Ishikawa (cell line): ENCODE results near the gene PLPPR2.

ENCODE experiments used
- CEBPB ChIP-seq: IDR thresholded peaks from 2 replicates; pipeline ENCODE4 v1.6.1; 2012
- CREB1 ChIP-seq: IDR thresholded peaks from 2 replicates; pipeline ENCODE4 v1.6.1; 2012; ENCODE audit warnings: low read depth
- EGR1 ChIP-seq: IDR thresholded peaks from 2 replicates; pipeline ENCODE4 v1.6.1; 2012
- EP300 ChIP-seq: IDR thresholded peaks from 2 replicates; pipeline ENCODE4 v1.6.1; 2012; ENCODE audit warnings: borderline replicate concordance
- FOXM1 ChIP-seq: IDR thresholded peaks from 2 replicates; pipeline ENCODE4 v1.6.1; 2012; ENCODE audit warnings: low read depth, borderline replicate concordance
- NFIC ChIP-seq: IDR thresholded peaks from 2 replicates; pipeline ENCODE4 v1.6.1; 2012
- RAD21 ChIP-seq: IDR thresholded peaks from 2 replicates; pipeline ENCODE4 v1.6.1; 2012; ENCODE audit warnings: low read depth
- TAF1 ChIP-seq: IDR thresholded peaks from 2 replicates; pipeline ENCODE4 v1.6.1; 2012; ENCODE audit warnings: low read depth, mild to moderate bottlenecking
- TCF12 ChIP-seq: IDR thresholded peaks from 2 replicates; pipeline ENCODE4 v1.6.1; 2012; ENCODE audit warnings: low read depth
- TEAD4 ChIP-seq: IDR thresholded peaks from 2 replicates; pipeline ENCODE4 v1.6.1; 2012
- USF1 ChIP-seq: IDR thresholded peaks from 2 replicates; pipeline ENCODE4 v1.6.1; 2012
- YY1 ChIP-seq: IDR thresholded peaks from 2 replicates; pipeline ENCODE4 v1.6.1; 2012; ENCODE audit warnings: low read depth
- ZBTB7A ChIP-seq: IDR thresholded peaks from 2 replicates; pipeline ENCODE4 v1.6.1; 2012; ENCODE audit warnings: low read depth
- TF ChIP-seq, protein P1 (sequence below): IDR thresholded peaks from 2 replicates; pipeline ENCODE4 v1.6.1; 2012; ENCODE audit warnings: low read depth, mild to moderate bottlenecking
- TF ChIP-seq, protein P2 (sequence below): IDR thresholded peaks from 2 replicates; pipeline ENCODE4 v1.6.1; 2012

Gene PLPPR2

DNA sequence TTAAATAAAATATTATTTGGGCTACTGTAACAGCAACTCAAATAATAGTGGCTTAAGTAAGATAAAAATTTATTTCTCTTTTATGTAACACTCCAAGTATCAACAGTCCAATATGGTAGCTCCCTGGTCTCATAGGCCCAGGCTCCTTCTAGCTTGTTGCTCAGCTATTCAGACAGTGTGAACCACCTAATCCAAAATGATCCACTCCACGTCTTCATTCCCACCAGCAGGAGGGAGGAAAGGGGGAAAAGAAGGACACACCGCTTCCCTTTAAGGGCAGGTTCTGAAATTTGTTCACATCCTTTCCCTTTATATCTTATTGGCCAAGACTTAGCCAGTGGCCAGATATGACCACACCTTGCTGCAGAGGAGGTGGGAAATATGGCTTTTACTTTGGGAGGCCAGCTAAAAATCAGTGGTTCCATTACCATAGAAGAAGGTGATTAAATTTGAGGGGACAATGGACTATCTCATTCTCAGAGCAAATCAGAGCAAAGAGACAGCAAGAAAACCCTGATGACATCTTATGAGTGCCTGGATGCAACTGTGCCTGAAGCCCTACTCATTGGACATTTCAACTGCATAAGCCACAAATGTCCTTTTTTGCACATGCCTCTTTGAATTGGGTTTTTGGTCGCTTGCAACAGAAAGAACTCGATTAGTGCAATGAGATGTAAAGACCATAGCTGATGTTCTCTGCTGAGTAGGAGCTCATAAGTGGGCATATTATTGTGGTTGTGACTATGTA, 35.9 kb downstream of the PLPPR2 start:
- TF ChIP-seq TCF12 (no peak), TEAD4 (no peak), EGR1 (no peak), CEBPB (no peak), CREB1 (no peak), USF1 (no peak), YY1 (no peak), EP300 (no peak), TAF1 (no peak), RAD21 (no peak), FOXM1 (no peak), NFIC (no peak), ZBTB7A (no peak)
- TF ChIP-seq, protein P1, sequence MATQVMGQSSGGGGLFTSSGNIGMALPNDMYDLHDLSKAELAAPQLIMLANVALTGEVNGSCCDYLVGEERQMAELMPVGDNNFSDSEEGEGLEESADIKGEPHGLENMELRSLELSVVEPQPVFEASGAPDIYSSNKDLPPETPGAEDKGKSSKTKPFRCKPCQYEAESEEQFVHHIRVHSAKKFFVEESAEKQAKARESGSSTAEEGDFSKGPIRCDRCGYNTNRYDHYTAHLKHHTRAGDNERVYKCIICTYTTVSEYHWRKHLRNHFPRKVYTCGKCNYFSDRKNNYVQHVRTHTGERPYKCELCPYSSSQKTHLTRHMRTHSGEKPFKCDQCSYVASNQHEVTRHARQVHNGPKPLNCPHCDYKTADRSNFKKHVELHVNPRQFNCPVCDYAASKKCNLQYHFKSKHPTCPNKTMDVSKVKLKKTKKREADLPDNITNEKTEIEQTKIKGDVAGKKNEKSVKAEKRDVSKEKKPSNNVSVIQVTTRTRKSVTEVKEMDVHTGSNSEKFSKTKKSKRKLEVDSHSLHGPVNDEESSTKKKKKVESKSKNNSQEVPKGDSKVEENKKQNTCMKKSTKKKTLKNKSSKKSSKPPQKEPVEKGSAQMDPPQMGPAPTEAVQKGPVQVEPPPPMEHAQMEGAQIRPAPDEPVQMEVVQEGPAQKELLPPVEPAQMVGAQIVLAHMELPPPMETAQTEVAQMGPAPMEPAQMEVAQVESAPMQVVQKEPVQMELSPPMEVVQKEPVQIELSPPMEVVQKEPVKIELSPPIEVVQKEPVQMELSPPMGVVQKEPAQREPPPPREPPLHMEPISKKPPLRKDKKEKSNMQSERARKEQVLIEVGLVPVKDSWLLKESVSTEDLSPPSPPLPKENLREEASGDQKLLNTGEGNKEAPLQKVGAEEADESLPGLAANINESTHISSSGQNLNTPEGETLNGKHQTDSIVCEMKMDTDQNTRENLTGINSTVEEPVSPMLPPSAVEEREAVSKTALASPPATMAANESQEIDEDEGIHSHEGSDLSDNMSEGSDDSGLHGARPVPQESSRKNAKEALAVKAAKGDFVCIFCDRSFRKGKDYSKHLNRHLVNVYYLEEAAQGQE = no peak
- TF ChIP-seq, protein P2, sequence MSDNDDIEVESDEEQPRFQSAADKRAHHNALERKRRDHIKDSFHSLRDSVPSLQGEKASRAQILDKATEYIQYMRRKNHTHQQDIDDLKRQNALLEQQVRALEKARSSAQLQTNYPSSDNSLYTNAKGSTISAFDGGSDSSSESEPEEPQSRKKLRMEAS = no peak

- no peak for TF ChIP-seq EP300
Observed at GRCh38 chr19:11397089-11397610, 41.9 kb downstream of the PLPPR2 start.

DNA sequence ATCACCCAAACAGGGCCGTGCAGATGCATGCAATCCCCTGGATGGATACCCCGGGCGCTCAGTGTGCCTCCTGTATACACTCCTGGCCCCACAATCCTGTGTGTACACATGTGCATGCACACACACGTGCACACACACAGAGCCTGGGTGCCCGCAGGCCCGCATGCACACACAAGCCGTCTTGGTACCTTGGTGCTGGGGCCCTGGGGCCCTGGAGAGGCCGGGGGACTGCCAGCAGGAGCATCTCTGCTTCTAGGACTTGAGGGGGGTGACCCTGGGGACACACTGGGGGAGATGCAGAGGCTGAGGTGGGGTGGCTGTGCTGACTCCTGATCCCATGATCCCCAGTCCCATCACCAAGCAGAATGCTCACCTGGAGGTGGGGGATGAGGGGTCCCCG, 44.4 kb downstream of the PLPPR2 start:
- TF ChIP-seq TCF12 = no peak
- no peak for TF ChIP-seq EGR1
- no peak for TF ChIP-seq ZBTB7A
- TF ChIP-seq EP300 = no peak
- TF ChIP-seq CEBPB = no peak
- TF ChIP-seq, protein P1 = no peak
- no peak for TF ChIP-seq RAD21
- no peak for TF ChIP-seq USF1
- no peak for TF ChIP-seq TEAD4
- TF ChIP-seq, protein P2 = no peak
- TF ChIP-seq YY1 = no peak
- TF ChIP-seq FOXM1 = no peak
- no peak for TF ChIP-seq TAF1
- TF ChIP-seq CREB1 = no peak
- TF ChIP-seq NFIC = no peak

DNA sequence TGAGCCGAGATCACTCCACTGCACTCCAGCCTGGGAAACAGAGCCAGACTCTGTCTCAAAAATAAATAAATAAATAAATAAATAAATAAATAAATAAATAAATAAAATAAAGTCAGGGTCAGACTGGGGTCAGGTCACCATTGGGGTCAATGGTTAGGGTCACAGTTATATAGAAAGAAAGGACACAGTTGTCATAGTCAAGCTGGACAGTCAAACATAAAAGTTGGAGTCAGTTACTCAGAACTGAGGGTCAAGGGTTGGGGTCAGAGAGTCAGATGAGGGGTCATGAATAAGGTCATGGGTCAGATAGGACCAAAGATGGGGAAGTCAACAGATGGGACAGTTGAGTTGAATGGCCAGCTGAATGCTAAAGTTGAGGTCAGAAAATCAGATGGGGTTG, 45.6 kb downstream of the PLPPR2 start:
- TF ChIP-seq USF1 (no peak), CREB1 (no peak), YY1 (no peak), CEBPB (no peak)

GRCh38 chr19:11401808-11402543, 46.7 kb downstream of the PLPPR2 start:
- TF ChIP-seq RAD21 (no peak), TAF1 (no peak), FOXM1 (no peak), EGR1 (no peak), YY1 (no peak), TEAD4 (no peak), TCF12 (no peak), CEBPB (no peak), USF1 (no peak), NFIC (no peak), ZBTB7A (no peak), EP300 (no peak), CREB1 (no peak)
- TF ChIP-seq, protein P2 = no peak
- TF ChIP-seq, protein P1 = no peak
